ES-I3 (cell line): ENCODE measurements around the gene HASPIN.
"Not testable (repeated sequence)": the region's sequence is repeated elsewhere in the genome, so short reads cannot be mapped to it uniquely, and the experiment has no call there.

Experiments used
- H3K36me3 ChIP-seq: 2 replicates; pipeline ENCODE4 v1.6.1; 2013; ENCODE audit warnings: mild to moderate bottlenecking, low read length, control low read depth, moderate library complexity; ENCODE audit not compliant: insufficient read depth
- H3K4me1 ChIP-seq: 2 replicates; pipeline ENCODE4 v1.6.1; 2013; ENCODE audit warnings: mild to moderate bottlenecking, control low read depth, low read length; ENCODE audit not compliant: insufficient read depth
- H3K9ac ChIP-seq: 2 replicates; pipeline ENCODE4 v1.6.1; 2013; ENCODE audit warnings: low read depth, mild to moderate bottlenecking, low read length, moderate library complexity
- H3K9me3 ChIP-seq: 2 replicates; pipeline ENCODE4 v1.6.1; 2013; ENCODE audit warnings: mild to moderate bottlenecking, low read length, moderate library complexity; ENCODE audit not compliant: control insufficient read depth, insufficient read depth

The HASPIN gene

GRCh38 chr17:3690094-3690715 is 33.5 kb upstream of the HASPIN start:
- no peaks in the 10 kb centered on the region for H3K9me3 ChIP-seq
- peaks cover 13% of the 10 kb centered on the region; the same call in 1 of the 2 replicates for H3K4me1 ChIP-seq
- no peak overlapping the region for H3K9ac ChIP-seq
- no peaks in the 10 kb centered on the region for H3K36me3 ChIP-seq

GRCh38 chr17:3691617-3692067 is 32.1 kb upstream of the HASPIN start:
- Histone ChIP-seq H3K4me1 (peaks cover 13% of the 10 kb centered on the region; the same call in 1 of the 2 replicates), H3K36me3 (no peaks in the 10 kb centered on the region)

GRCh38 chr17:3692346-3692745 is 31.4 kb upstream of the HASPIN start:
- Histone ChIP-seq H3K9me3 (no peaks in the 10 kb centered on the region), H3K9ac (no peak overlapping the region), H3K4me1 (peaks cover 13% of the 10 kb centered on the region; the same call in 1 of the 2 replicates), H3K36me3 (no peaks in the 10 kb centered on the region)

More at GRCh38 chr17:3691617-3692067, 32.1 kb upstream of the HASPIN start:
- Histone ChIP-seq H3K9me3 (no peaks in the 10 kb centered on the region), H3K9ac (no peak overlapping the region)

- Histone ChIP-seq H3K36me3 (no peaks in the 10 kb centered on the region), H3K4me1 (peaks cover 11% of the 10 kb centered on the region; the same call in 1 of the 2 replicates), H3K9me3 (no peaks in the 10 kb centered on the region), H3K9ac (no peak overlapping the region)
Measured at GRCh38 chr17:3693141-3693540, 30.6 kb upstream of the HASPIN start.

GRCh38 chr17:3693829-3694231 is 29.9 kb upstream of the HASPIN start:
- no peak overlapping the region for H3K9ac ChIP-seq
- no peaks in the 10 kb centered on the region for H3K36me3 ChIP-seq
- no peaks in the 10 kb centered on the region for H3K9me3 ChIP-seq
- H3K4me1 ChIP-seq: peaks cover 8% of the 10 kb centered on the region; the same call in 1 of the 2 replicates

GRCh38 chr17:3695129-3695722 is 28.5 kb upstream of the HASPIN start:
- Histone ChIP-seq H3K4me1 (peaks cover 3% of the 10 kb centered on the region; the same call in 1 of the 2 replicates), H3K9me3 (no peaks in the 10 kb centered on the region), H3K9ac (peak overlapping the region; percentile 63; the same call in 1 of the 2 replicates), H3K36me3 (no peaks in the 10 kb centered on the region)

GRCh38 chr17:3695723-3696411 is 27.8 kb upstream of the HASPIN start, which contains the start of gene P2RX5:
Gene P2RX5, minus strand, starts transcription at chr17:3696155. Its CDS starts 150 bp downstream, at chr17:3696005.
- Histone ChIP-seq H3K4me1 (peaks cover 3% of the 10 kb centered on the region; the same call in 1 of the 2 replicates), H3K9ac (peak within 1 kb of the TSS; percentile 63), H3K9me3 (no peaks in the 10 kb centered on the region), H3K36me3 (no peaks in the 10 kb centered on the region)

GRCh38 chr17:3697103-3697476 is 26.6 kb upstream of the HASPIN start:
- H3K9me3 ChIP-seq: no peaks in the 10 kb centered on the region
- H3K36me3 ChIP-seq: no peaks in the 10 kb centered on the region
- no peak overlapping the region for H3K9ac ChIP-seq
- peaks cover 3% of the 10 kb centered on the region; the same call in 1 of the 2 replicates for H3K4me1 ChIP-seq

GRCh38 chr17:3698139-3698538 is 25.6 kb upstream of the HASPIN start:
- H3K36me3 ChIP-seq: no peaks in the 10 kb centered on the region
- H3K9ac ChIP-seq: no peak overlapping the region
- H3K4me1 ChIP-seq: peaks cover 3% of the 10 kb centered on the region; the same call in 1 of the 2 replicates
- H3K9me3 ChIP-seq: no peaks in the 10 kb centered on the region

- Histone ChIP-seq H3K9ac (no peak overlapping the region), H3K9me3 (no peaks in the 10 kb centered on the region), H3K4me1 (no peaks in the 10 kb centered on the region; the same call in 1 of the 2 replicates), H3K36me3 (no peaks in the 10 kb centered on the region)
Measured at GRCh38 chr17:3699951-3700350, 23.8 kb upstream of the HASPIN start.

GRCh38 chr17:3702041-3702539 is 21.6 kb upstream of the HASPIN start:
- H3K9ac ChIP-seq, H3K36me3 ChIP-seq, H3K4me1 ChIP-seq, H3K9me3 ChIP-seq: not testable (repeated sequence)

GRCh38 chr17:3704931-3705717 is 18.6 kb upstream of the HASPIN start:
- Histone ChIP-seq H3K9ac (no peak overlapping the region), H3K4me1 (no peaks in the 10 kb centered on the region; the same call in 1 of the 2 replicates), H3K36me3 (no peaks in the 10 kb centered on the region), H3K9me3 (no peaks in the 10 kb centered on the region)

- not testable (repeated sequence) for H3K9me3 ChIP-seq
Measured at GRCh38 chr17:3705718-3705984, 18.1 kb upstream of the HASPIN start.

GRCh38 chr17:3708366-3708765 is 15.3 kb upstream of the HASPIN start:
- H3K36me3 ChIP-seq: peaks cover 2% of the 10 kb centered on the region; the same call in 1 of the 2 replicates
- no peaks in the 10 kb centered on the region for H3K4me1 ChIP-seq
- H3K9ac ChIP-seq: no peak overlapping the region
- no peaks in the 10 kb centered on the region for H3K9me3 ChIP-seq

More at GRCh38 chr17:3705718-3705984, 18.1 kb upstream of the HASPIN start:
- not testable (repeated sequence) for H3K36me3 ChIP-seq, H3K9ac ChIP-seq, H3K4me1 ChIP-seq
